Stimulated activated CD8-positive, alpha-beta memory T cell treated with anti-CD3 and anti-CD28 coated beads, Interleukin-12 subunit alpha, Interleukin-12 subunit beta, amount 100 ng/mL, for 4 hours (primary cell): ENCODE results near the gene TSPAN31.

ENCODE experiments used
- DNase-seq: peaks from one replicate; pipeline ENCODE4 v3.0.0-alpha.2; 2020; ENCODE audit warnings: low read depth

TSPAN31 gene

DNA sequence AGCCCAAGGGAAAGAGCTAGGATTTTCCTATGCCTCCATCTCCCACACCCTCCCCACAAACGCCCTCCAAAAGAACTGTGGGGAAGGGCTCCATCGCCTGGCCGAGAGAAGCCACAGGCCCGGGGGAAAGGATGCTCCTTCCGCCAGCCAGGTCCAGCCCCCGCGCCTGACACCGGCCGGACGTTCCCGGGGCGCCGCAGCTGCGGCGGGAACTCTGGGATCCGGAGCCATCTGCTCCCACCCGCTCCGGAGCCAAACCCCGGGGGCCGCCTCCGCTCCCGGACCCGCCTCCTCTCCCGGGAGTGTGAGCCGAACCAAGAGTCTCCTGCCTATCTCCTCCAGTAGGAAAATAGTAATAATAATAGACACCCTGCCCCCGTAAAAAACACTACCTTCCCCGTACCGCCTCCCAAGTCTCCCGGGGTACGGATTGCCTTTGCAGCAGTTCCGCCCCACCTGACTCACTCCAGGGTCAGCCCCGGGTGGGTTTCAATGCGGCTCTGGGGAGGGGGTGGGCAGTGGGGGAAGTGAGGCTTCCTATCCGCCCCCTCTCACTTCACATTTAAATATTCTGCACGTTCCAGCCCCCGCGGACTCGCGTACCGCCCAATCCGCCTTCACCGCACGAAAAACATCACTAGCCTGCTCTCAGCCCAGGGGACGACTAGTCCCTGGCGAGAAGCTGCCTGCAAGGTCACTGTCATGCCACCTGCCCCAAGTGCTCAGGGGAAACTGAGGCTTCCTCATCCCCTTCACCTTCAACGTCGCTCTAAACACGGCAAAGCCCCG lies 8.7 kb upstream of the TSPAN31 start:
- DNase-seq: no peak

DNA sequence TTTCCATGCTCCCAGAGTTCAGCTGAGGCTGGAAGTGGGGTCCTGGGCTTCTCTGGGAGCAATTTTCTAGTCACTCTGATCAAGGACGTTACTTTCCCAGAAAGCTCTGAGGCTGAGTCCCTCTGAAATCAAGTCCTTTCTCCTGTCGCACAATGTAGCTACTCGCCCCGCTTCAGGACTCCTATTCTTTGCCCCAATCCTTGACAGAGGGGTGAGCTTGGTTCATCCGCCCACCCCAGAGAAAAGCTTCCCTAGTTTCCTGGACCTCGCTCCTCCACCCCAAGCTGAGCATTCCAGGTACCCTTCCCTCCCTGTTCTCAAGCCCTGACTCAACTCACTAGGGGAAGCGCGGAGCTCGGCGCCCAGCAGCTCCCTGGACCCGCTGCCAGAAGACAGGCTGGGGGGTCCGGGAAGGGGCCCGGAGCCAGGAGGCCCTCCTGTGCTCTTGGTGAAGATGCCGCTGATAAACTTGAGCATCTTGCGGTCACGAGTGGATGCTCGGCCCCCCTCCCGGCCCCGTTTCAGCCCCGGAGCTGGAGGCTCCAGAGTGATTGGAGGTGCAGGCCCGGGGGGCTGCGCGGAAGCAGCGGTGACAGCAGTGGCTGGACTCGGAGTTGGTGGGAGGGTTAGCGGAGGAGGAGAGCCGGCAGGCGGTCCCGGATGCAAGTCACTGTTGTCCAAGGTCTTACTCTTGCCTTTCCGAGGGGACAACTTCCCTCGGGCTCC lies 7.9 kb upstream of the TSPAN31 start:
- DNase-seq: no peak

DNA sequence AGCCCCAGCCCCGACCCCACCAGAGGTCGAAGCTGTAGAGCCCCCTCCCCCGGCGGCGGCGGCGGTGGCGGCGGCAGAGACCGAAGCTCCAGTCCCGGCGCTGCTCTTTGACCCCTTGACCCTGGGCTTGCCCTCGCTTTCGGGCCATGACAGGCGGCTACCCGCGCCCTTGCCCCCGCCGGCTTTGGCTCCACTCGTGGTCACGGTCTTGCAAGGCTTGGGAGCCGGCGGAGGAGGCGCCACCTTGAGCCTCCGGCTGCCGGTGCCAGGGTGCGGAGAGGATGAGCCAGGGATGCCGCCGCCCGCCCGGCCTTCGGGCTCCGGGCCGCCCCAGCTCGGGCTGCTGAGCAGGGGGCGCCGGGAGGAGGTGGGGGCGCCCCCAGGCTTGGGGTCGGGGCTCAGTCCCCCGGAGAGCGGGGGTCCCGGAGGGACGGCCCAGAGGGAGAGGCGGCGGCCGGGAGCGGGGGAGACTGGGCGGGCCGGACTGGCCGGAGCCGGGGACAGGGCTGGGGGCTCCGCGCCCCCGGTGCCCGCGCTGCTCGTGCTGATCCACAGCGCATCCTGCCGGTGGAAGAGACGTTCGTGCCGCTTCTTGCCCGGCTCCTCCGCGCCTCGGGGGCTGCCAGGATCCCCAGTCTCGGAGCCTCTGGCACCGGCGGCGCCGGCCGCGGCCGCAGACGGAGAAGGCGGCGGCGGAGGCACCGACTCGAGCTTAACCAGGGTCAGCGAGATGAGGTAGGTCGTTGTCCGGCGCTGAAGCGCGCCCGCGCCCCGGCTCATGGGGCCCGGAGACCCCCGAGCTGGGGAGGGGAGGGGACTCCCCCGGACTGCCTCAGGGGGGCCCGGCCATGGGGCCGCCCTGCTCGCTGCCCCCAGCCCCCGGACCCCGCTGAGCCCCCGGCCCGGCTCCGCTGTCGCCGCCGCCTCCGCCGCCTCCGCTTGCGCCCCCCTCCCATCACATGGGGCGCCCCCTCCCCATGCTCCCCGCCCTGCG lies 7.1 kb upstream of the TSPAN31 start:
- no peak for DNase-seq

DNA sequence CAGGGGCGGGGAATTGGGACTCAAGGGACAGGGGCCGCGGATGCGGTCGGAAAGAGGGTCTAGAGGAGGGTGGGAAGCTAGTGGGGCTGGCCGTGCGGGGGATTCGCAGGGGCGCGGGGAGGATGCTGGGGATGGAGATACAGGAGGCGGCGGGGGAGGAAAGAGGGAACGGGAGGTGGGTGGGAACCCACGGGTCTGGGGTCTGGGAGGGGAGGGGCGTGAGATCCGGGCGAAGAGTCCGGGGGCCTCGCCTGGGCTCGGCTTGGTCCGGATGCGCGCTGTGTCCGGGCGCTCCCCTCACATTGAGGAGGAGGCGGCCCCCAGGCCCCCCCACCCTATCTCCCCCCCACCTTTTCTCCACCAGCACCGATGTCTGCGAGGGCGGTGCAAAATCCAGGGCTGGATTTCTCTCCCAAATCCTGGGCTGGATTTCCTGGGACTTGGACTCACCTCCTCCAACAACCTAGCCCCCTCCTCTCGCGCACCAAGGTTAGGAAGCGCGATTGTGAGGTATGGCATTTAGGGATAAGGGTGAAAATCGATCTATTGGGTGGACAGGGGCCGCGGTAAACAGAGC lies 6.1 kb upstream of the TSPAN31 start, which contains the start of gene AGAP2:
Gene AGAP2 (minus strand): TSS at position 82 of the 577 bp plus-strand sequence. CDS start 496 bp downstream, outside the sequence.
- no peak for DNase-seq

DNA sequence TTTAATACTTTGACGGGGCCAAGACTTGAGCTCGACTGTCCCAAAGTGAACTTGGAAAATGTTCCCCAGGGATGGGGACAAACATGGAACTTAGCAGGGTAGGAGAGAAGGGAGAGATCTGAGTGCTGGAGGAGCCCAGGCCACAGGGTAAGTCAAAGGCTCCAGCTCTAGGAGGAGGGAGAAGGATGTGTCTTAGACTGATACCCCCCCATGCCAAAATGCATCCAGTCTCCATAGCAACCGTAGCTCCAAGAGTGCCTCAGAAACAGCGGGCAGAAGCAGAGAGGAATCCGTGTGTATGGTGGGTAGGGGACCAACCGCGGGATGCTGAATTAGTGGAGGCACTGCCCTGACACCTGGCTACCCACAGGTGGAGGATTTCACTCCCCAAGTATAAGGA lies 5.5 kb upstream of the TSPAN31 start:
- no peak for DNase-seq

DNA sequence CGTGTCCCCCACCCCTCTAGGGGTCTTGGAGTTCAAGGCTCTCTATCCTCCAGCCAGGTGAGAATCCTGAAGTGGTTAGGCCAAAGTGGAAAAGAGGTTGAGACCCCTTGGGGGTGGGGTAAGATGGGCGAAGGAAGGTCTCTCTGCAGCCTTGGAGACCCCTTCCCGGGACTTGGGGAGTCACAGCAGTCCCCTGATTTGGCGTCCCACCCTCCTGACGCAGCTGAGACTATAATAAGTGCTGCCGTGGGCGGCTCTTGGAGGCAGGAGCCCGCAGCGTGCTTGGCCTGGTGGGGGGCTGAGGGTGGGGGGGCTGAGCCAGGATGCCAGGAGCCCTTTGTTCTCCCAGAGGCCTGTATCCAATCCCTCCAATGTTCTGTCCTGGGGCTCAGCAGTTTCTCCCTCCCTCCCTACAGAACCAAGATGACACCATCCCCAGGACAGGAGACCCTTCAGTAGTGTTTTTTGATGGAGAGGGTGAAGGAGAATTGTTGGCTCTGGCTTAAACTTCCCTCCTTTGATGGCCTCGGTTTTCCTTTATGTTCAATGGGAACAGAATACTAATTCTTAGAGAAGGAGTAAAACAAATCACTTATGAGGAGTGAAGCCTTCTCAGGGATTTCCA lies 4.8 kb upstream of the TSPAN31 start:
- DNase-seq: no peak

DNA sequence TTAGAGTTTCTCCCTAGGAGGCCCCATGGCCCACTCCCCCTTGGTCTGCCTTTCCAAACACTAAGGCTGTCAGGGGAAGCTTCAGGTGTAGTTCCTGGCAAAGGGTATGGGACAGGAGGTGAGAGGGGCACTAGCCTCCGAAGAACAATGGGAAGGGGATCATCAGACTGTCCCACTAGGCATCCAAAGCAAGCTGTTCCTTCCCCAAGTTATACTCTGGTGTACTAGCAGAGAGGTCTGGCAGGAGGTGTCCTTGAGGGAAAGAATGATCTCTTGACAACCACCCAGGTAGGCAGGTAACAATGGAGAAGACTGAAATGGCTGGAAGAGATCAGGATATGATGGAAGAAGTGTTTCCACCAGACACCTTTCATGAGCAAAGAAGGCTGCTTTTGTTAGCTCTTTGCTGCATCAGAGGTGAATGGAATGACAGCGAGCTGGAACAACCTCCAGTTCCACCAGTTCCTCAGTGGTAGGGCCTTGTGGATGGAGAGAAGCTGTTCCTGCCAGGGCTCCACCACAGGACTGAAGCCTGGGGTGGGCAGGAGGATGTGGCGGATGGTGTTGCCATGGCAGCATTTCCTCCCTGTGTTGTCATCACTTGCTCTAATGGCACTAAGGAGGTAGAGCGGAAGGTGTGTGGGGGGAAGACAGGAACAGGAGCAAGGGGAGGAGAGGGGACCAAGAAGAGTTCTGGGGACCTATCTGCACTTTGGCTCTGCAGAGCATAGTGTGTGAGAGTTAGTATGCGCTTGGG lies 4.0 kb upstream of the TSPAN31 start:
- peak; percentile 61 for DNase-seq

DNA sequence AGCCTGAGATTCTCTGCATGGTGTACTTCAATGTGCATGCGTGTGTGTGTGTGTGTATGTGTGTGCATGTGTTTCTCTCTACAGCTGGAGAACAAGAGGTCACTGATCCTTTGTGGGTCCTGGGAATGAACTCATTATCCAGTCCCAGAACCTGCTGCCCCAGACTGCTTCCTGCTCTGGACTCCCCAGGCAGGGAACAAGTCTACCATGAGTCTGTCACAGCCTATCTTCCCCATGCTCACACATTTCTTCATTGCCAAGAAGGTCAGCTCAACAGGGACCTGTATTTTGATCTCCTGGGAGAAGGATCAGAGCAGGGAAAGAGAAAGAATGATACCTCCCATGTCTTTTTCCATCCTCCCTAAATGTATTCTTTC lies 3.4 kb upstream of the TSPAN31 start:
- DNase-seq: no peak

DNA sequence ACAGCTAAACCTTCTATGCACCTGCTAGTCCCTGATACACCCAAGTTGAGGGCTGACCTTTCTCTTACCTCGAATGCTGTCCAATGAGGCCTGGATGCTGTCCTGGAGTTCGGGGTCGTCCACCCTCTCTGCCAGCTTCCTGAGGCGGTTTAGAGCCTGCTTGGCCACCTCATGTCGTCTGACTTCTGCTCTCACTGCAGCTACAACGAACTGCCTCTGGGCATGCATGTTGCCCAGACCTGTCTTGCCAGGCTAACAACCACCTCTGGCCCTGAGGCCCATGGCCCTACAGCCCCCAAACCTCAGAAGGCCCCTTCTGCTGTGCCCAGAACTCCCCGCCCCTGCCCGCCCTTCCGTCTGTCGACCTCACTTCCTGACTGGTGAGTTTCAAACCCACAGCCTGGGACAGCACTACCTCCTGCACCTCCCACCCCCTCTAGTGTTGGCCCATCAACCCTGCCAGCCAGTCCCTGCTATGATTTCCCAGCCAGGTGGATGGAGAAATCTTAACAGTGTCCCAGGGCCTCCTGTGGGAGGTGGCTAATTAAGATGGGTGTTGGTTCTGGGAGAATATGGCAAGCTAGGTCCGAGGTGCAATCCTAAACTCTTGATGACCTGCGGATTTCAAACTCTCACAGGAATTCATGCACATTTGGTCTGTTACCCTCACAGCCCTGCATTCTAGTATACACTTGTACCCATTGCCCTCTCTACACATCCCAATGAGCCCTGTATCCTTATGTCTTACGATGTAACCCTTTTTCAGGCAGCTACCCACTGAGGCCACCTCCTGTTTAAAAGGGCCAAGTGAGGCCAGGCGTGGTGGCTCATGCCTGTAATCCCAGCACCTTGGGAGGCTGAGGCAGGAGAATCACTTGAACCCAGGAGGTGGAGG lies 2.7 kb upstream of the TSPAN31 start:
- peak; percentile 65 for DNase-seq

DNA sequence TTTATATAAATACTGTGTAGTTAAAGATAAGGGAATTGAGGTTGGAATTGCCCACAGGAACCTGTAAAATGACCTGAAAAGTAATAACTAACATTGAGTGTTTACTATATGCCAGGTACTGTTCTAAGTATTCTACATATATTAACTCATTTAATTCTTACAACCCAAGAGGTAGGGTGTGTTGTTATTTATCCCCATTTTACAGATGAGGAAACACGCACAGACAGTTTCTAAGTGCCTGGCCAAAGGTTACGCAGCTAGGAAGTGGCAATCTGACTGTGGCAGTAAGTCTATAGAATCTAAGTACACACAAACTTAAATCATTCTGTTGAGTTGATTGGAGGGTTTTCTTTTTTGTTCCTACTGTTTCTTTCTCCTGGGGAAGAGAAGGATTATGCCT lies 1.1 kb upstream of the TSPAN31 start:
- no peak for DNase-seq

DNA sequence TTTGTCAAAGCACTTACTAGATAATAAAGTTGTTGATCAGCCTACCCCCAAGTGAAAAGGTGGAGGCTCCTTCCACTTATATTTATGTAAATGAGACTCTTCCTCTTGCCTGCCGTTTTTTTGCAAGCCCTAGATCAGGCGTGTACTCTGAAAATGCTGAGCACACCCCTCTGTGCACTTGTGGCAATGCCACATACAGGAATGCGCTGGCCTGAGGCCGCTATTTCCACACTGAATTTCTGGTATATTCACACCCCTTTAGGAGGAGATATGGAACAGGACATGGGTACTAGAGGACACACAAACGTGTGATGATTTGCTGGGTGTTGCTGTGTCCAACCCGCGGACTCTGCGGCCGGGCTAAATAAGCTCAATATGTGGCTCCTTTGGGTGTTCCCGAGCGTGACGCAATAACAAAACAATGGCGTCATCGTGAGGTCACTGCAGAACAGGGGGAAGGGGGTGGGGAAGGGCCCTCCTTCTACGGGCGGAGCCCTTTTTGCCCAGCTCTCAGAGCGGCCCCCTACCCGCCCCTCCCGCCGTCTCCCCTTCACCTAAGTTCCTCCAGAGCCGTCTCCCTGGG lies 554 bp upstream of the TSPAN31 start:
- DNase-seq: peak; percentile 60

DNA sequence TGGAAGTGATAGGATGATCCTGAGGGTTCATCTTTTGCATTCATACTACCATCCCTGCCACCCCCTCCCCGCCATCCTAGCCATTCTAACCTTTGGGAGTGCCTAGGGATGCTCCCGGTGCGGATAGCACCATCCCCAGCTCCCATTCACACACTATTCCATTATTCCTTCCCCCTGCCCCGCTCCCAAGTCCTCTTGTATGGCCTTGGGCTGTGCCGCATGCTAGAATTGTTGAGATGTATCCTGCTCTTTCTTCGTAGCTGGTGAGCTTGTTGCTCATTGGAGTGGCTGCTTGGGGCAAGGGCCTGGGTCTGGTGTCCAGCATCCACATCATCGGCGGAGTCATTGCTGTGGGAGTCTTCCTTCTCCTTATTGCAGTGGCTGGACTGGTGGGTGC lies 644 bp downstream of the TSPAN31 start:
- DNase-seq: no peak

DNA sequence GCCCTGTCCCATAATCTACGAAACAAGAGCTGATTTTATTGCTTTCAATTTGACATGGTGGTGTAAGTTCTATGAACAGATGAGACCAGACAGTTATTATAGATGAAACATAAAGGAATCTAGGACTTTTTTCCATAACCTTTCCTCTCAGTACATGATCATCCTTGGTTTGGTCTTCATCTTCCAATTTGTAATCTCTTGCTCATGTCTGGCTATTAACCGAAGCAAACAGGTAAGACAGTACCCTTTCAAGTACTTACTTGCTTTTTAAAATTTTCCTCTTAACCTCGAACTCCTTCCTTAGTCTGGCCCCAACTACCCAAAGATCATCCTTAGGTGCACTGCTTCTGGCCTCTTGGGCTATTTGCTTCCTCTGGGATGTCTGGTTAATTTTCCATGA lies 1.2 kb downstream of the TSPAN31 start:
- no peak for DNase-seq

DNA sequence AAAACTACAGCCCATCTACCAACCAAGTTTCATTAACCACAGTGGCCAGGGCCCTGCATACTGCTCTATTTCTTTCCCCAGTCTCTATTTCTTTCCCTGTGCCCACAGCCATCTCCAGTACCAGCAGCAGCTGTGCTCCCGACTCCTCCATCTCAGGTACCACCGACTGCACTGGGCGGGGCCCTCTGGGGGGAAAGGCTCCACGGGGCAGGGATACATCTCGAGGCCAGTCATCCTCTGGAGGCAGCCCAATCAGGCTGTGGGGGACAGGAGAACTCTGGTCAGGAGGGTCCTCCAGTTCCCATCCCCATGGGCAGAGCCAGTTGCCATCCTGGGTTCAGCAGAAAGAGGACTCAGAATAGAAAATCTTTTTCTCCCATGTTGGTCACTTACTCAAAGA lies 4.2 kb downstream of the TSPAN31 start:
- no peak for DNase-seq

DNA sequence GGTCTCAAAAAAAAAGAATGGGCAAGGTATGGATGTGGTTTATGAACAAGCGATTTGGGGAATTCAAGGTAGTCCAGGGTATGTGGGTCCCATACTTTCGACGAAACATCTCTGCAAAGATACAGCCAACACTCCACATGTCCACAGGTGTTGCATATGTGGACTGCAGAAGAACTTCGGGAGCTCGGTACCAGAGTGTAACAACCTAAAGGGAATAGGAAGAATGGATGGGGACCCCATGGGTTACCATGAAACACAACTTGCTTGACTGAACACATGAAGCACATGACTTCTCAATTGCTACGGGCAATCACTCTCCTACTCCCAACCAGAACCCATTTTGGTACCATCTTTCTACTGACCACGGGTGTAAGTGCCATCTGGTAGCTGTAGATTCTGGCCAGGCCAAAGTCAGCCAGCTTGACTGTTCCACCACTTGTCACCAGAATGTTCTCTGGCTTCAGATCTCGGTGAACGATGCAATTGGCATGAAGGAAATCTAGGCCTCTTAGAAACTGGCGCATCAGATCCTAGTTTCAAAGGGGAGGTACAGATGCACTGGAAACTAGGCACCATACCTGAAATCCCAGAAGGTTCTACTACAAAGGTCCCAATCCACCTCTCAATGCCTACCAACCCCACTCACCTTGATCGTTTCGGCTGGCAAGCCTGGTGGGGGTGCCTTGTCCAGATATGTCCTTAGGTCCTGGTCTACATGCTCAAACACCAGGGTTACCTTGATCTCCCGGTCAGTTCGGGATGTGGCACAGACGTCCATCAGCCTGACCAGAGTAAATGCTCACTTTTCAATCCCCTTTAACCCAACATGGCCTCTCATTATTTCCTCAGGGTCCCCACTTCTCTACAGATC lies 6.0 kb downstream of the TSPAN31 start:
- no peak for DNase-seq

DNA sequence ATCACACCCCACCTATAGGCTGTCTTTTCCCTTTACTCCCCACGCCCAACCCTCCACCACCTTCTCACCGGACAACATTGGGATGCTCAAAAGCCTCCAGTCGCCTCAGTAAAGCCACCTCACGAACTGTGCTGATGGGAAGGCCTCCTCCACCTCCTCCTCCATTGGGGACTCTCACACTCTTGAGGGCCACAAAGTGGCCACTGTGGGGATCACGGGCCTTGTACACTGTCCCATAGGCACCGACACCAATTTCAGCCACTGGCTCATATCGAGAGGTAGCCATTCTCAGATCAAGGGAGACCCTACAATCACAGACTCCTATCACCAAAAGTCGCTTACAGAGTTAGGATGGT lies 6.6 kb downstream of the TSPAN31 start:
- DNase-seq: no peak

DNA sequence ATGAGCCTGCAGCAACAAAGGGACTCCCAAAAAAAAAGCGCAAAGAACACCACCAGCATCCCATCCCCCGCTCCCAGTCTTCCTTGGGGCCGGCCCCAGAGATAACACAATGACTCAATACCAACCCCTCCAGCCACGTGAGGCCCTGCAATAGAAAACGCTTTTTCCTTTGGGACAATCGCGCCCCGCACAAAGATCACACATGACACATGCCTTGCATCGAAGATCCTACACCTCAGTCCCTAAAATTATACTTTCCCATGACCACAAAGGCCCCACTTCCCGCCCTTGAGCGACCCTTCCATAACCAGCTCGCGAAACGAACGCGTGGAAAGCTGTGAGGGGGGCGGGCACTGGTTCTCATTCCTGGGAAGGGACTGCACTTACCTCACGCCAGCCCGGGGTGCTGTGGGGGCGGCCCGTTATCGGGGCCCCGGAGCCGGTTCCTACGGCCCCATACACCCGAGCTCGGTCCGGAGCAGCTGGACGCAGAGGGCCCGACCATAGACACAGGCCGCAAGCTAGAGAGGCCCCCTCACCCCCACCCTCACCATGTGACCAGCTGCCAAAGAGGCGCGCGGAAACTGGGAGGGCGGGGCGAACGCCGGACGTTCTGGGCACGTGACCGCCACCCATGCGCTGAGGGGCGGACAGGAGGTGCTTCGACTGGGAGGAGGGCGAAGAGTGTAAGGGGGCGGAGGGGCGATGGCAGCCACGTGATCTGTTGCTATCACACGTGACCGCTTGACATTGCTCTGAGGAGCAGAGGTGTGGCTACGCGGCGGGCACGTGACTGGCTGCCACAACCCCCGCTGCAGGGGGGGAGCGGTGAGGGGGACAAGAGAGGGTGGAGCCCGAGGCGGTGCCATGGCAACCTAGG lies 7.2 kb downstream of the TSPAN31 start, which contains the start of gene CDK4:
Gene CDK4 (minus strand): TSS at position 523 of the 880 bp plus-strand sequence. CDS start 593 bp downstream, outside the sequence.
- peak; percentile 96 for DNase-seq
